Raji (cell line): Measurements from ENCODE around the gene CD4.

Experiments
- POLR2A ChIP-seq: IDR thresholded peaks from 2 replicates; pipeline ENCODE4 v1.6.1; 2011; ENCODE audit warnings: low read depth, low read length, control low read depth; ENCODE audit not compliant: insufficient read depth

The CD4 gene

GRCh38 chr12:6826125-6826733 is 36.9 kb downstream of the CD4 start:
- TF ChIP-seq POLR2A, result no peak

GRCh38 chr12:6826734-6827436 is 37.6 kb downstream of the CD4 start:
- no peak for TF ChIP-seq POLR2A

- no peak for TF ChIP-seq POLR2A
Measured at GRCh38 chr12:6827437-6827911, 38.1 kb downstream of the CD4 start.

- TF ChIP-seq POLR2A, result no peak
Measured at GRCh38 chr12:6827982-6828780, 38.9 kb downstream of the CD4 start, which contains the start of gene P3H3. Gene P3H3, plus strand, starts transcription at chr12:6828407. Its CDS starts 34 bp downstream, at chr12:6828441.

- no peak for TF ChIP-seq POLR2A
Measured at GRCh38 chr12:6828781-6829535, 39.6 kb downstream of the CD4 start.

GRCh38 chr12:6829536-6830220 is 40.4 kb downstream of the CD4 start:
- TF ChIP-seq POLR2A, result no peak

- no peak for TF ChIP-seq POLR2A
Measured at GRCh38 chr12:6830286-6830890, 41.1 kb downstream of the CD4 start.

GRCh38 chr12:6830999-6831398 is 41.7 kb downstream of the CD4 start:
- TF ChIP-seq POLR2A, result no peak

GRCh38 chr12:6831450-6831995 is 42.2 kb downstream of the CD4 start:
- no peak for TF ChIP-seq POLR2A

- TF ChIP-seq POLR2A, result no peak
Measured at GRCh38 chr12:6832125-6832524, 42.8 kb downstream of the CD4 start.

GRCh38 chr12:6833189-6833890 is 44.0 kb downstream of the CD4 start:
- no peak for TF ChIP-seq POLR2A

GRCh38 chr12:6834254-6834653 is 44.9 kb downstream of the CD4 start:
- TF ChIP-seq POLR2A, result no peak

- no peak for TF ChIP-seq POLR2A
Measured at GRCh38 chr12:6834873-6835272, 45.5 kb downstream of the CD4 start.
